ENCODE measurements around the gene ELL2. TPM values are rescaled to one million over a fixed set of nuclear protein-coding genes. Genes with fewer than 3 reads are reported as not detected.

The ELL2 gene
- total RNA-seq, 1 donor from 2014 or later = 50.8 TPM

GRCh38 chr5:95912029-95912428 is 49.6 kb downstream of the ELL2 start:
- H3K27ac Mint-ChIP-seq (ENCODE audit: unreplicated experiment) = no peak overlapping the region
- peaks cover 43% of the 10 kb centered on the region for H3K36me3 Mint-ChIP-seq (ENCODE audit: unreplicated experiment)
- peaks cover 30% of the 10 kb centered on the region for H3K4me1 Mint-ChIP-seq (ENCODE audit: unreplicated experiment)
- no peak overlapping the region for H3K4me3 Mint-ChIP-seq (ENCODE audit: unreplicated experiment)
- no peak for DNase-seq (ENCODE audit: extremely low spot score, unreplicated experiment)
- H3K9me3 Mint-ChIP-seq (ENCODE audit: unreplicated experiment) = no peaks in the 10 kb centered on the region
- H3K27me3 Mint-ChIP-seq (ENCODE audit: unreplicated experiment) = no peaks in the 10 kb centered on the region
- no peak for TF ChIP-seq CTCF (IDR thresholded peaks at IDR 0.05)

- peaks cover 16% of the 10 kb centered on the region for H3K4me1 Mint-ChIP-seq (ENCODE audit: unreplicated experiment)
- H3K36me3 Mint-ChIP-seq (ENCODE audit: unreplicated experiment) = peaks cover 41% of the 10 kb centered on the region
- H3K27ac Mint-ChIP-seq (ENCODE audit: unreplicated experiment) = no peak overlapping the region
- no peak for DNase-seq (ENCODE audit: extremely low spot score, unreplicated experiment)
- no peaks in the 10 kb centered on the region for H3K9me3 Mint-ChIP-seq (ENCODE audit: unreplicated experiment)
- TF ChIP-seq CTCF (IDR thresholded peaks at IDR 0.05) = no peak
- H3K27me3 Mint-ChIP-seq (ENCODE audit: unreplicated experiment) = no peaks in the 10 kb centered on the region
- H3K4me3 Mint-ChIP-seq (ENCODE audit: unreplicated experiment) = no peak overlapping the region
These were observed 51.1 kb downstream of the ELL2 start for GRCh38 chr5:95910521-95910920.

GRCh38 chr5:95909738-95910137 is 51.9 kb downstream of the ELL2 start:
- Mint-ChIP-seq H3K27me3 (ENCODE audit: unreplicated experiment) (no peaks in the 10 kb centered on the region), H3K4me3 (ENCODE audit: unreplicated experiment) (no peak overlapping the region), H3K9me3 (ENCODE audit: unreplicated experiment) (no peaks in the 10 kb centered on the region), H3K4me1 (ENCODE audit: unreplicated experiment) (peaks cover 16% of the 10 kb centered on the region), H3K27ac (ENCODE audit: unreplicated experiment) (no peak overlapping the region), H3K36me3 (ENCODE audit: unreplicated experiment) (peaks cover 46% of the 10 kb centered on the region)
- no peak for DNase-seq (ENCODE audit: extremely low spot score, unreplicated experiment)
- TF ChIP-seq CTCF (IDR thresholded peaks at IDR 0.05) = no peak

DNA sequence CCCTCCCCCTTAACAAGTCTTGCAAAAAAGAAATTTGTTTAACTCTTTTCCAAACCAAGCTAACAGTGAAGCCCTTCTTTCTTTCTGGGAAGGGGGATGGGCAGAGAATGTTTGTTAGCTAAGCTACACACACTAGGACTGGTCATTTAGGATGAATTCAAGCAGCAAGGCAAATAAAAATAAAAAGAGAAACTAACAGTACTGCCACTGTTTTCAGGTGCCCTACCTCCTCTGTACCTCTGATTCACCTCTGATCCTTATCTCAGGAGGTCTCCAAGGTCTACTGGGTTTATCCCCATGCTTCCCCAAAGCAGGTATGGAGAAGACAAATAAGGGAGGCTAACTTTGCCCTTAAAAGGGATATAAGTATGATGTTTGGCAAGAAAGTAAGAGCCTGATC is 52.9 kb downstream of the ELL2 start:
- H3K27ac Mint-ChIP-seq (ENCODE audit: unreplicated experiment) = no peak overlapping the region

More for the DNA sequence above, 52.9 kb downstream of the ELL2 start:
- Mint-ChIP-seq H3K4me3 (ENCODE audit: unreplicated experiment) (no peak overlapping the region), H3K4me1 (ENCODE audit: unreplicated experiment) (peaks cover 16% of the 10 kb centered on the region), H3K27me3 (ENCODE audit: unreplicated experiment) (no peaks in the 10 kb centered on the region), H3K36me3 (ENCODE audit: unreplicated experiment) (peaks cover 53% of the 10 kb centered on the region), H3K9me3 (ENCODE audit: unreplicated experiment) (no peaks in the 10 kb centered on the region)
- DNase-seq (ENCODE audit: extremely low spot score, unreplicated experiment) = no peak
- TF ChIP-seq CTCF (IDR thresholded peaks at IDR 0.05) = no peak

All from osteocyte (in vitro differentiated cells).